Activated CD8-positive, alpha-beta T cell treated with anti-CD3 and anti-CD28 coated beads, Interleukin-2, amount 10 ng/mL, durations not matched to agents 7 days and 5 days (primary cell): ENCODE data around the gene PRKCD. TPM values are rescaled to one million over a fixed set of nuclear protein-coding genes. Genes with fewer than 3 reads are reported as not detected.

ENCODE experiments used
- ATAC-seq: fragments of 150-1000 bp; cut with Tn5 transposase; one replicate; pipeline ENCODE4 v1.10.0; 2021; ENCODE audit warnings: moderate library complexity
- CTCF ChIA-PET: fragments of 350-600 bp; sonication (Branson Sonifier 250); formaldehyde crosslinking; loops from one replicate; lab custom pipeline; 2021; ENCODE audit warnings: antibody characterized with exemption; lab: Charles Lee
- POLR2A ChIA-PET: fragments of 350-600 bp; sonication (Branson Sonifier 250); formaldehyde crosslinking; loops from one replicate; lab custom pipeline; 2021; ENCODE audit warnings: antibody characterized with exemption; lab: Charles Lee
- DNase-seq: peaks from one replicate; pipeline ENCODE4 v3.0.0-alpha.2; 2020
- H3K27ac Mint-ChIP-seq: one replicate; pipeline ENCODE4 v1.8.0; 2021; ENCODE audit warnings: mild to moderate bottlenecking, mixed read lengths
- H3K27me3 Mint-ChIP-seq: one replicate; pipeline ENCODE4 v1.8.0; 2021; ENCODE audit warnings: low read depth, mixed read lengths
- H3K36me3 Mint-ChIP-seq: one replicate; pipeline ENCODE4 v1.8.0; 2021; ENCODE audit warnings: low read depth, mixed read lengths
- H3K4me1 Mint-ChIP-seq: one replicate; pipeline ENCODE4 v1.8.0; 2021; ENCODE audit warnings: low read depth, mixed read lengths
- H3K4me3 Mint-ChIP-seq: one replicate; pipeline ENCODE4 v1.8.0; 2021; ENCODE audit warnings: mild to moderate bottlenecking, mixed read lengths
- H3K9me3 Mint-ChIP-seq: one replicate; pipeline ENCODE4 v1.8.0; 2022; ENCODE audit warnings: mixed read lengths; ENCODE audit not compliant: insufficient read depth
- total RNA-seq, 2 experiments: library from RNA; stranded (reverse); gene quantifications; one replicate each; pipeline ENCODE4 v1.2.3, GENCODE V29; 2021

The PRKCD gene
- total RNA-seq, 2 experiments from 2014 or later = 19.5 to 20.5 TPM

DNA sequence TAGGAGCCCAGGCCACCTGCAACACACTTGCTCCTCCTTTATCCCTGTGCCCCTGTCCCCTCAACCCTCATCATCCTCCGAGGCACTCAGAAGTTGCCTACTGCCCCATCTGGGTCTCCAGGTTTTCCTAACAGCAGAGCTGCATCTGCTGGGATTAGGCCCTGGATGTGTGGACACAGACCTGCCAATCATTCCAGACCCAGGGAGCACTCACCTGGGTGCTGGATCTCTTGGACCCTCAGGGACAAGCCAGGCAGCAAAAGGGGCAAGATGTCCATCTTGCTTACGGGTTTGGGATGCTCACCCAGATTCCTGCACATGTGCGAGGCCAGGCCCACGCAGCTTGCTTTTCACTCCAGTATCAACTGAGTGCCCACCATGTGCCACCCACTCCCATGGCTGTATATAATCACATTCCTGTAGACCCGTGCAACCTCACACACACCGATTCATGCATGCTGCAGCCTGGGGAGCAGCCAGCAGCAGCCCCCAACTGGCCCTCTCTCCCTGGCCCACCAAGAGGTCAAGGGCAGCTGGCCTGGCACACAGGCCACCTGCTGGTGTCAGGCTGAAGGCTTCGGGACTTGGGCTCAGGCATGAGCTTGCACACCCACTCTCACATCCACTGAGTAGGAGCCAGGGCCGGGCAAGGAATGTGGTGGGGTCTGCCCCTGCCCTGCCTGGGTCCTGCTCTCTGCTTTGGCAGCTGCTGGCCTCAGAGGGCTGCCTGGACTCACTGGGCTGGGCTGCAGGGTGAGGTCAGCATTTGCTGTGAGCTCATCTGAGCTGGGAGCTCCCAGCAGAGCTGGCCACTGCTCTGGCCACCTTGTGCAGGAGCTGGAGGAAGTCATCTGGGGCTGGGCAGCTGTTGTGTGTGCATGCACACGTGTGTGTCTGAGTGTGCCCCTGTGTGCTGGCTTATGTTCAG, 14.9 kb downstream of the PRKCD start:
- POLR2A ChIA-PET = no interaction called here
- H3K27me3 Mint-ChIP-seq = no peaks in the 10 kb centered on the region
- DNase-seq (no peak), ATAC-seq (no peak)
- CTCF ChIA-PET = interaction anchor here (0.8 kb wide), 1 partner anchor 62 kb away, joined by 3 read pairs; no protein-coding TSS in a partner anchor
- H3K9me3 Mint-ChIP-seq = no peaks in the 10 kb centered on the region
- H3K36me3 Mint-ChIP-seq = peaks cover 9% of the 10 kb centered on the region
- H3K27ac Mint-ChIP-seq = no peak overlapping the region
- H3K4me1 Mint-ChIP-seq = peaks cover 19% of the 10 kb centered on the region
- H3K4me3 Mint-ChIP-seq = no peak overlapping the region

DNA sequence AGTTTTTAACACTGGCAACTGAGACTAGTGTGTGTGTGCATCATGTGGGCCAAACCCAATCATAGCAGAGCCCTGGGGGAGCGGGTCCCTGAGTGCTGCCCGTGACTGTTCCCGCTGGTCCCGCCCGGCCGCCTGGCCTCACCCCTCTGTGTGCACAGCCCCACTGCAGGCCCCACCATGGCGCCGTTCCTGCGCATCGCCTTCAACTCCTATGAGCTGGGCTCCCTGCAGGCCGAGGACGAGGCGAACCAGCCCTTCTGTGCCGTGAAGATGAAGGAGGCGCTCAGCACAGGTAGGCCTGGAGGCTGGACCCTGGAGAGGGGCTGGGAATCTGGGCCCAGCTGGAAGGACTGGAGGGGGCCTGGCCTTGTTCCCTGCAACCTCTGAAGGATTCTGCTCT, 17.2 kb downstream of the PRKCD start:
- ChIA-PET POLR2A (no interaction called here), CTCF (interaction anchor here (0.9 kb wide), 1 partner anchor 18 kb away, joined by 3 read pairs; no protein-coding TSS in a partner anchor)
- Mint-ChIP-seq H3K9me3 (no peaks in the 10 kb centered on the region), H3K27me3 (no peaks in the 10 kb centered on the region), H3K36me3 (peaks cover 9% of the 10 kb centered on the region), H3K4me3 (no peak overlapping the region), H3K4me1 (peaks cover 2% of the 10 kb centered on the region), H3K27ac (no peak overlapping the region)
- ATAC-seq (no peak), DNase-seq (no peak)

- peaks cover 9% of the 10 kb centered on the region for H3K36me3 Mint-ChIP-seq
- no peak for ATAC-seq
- CTCF ChIA-PET = no interaction called here
These were observed 18.6 kb downstream of the PRKCD start for GRCh38 chr3:53179580-53179979.

DNA sequence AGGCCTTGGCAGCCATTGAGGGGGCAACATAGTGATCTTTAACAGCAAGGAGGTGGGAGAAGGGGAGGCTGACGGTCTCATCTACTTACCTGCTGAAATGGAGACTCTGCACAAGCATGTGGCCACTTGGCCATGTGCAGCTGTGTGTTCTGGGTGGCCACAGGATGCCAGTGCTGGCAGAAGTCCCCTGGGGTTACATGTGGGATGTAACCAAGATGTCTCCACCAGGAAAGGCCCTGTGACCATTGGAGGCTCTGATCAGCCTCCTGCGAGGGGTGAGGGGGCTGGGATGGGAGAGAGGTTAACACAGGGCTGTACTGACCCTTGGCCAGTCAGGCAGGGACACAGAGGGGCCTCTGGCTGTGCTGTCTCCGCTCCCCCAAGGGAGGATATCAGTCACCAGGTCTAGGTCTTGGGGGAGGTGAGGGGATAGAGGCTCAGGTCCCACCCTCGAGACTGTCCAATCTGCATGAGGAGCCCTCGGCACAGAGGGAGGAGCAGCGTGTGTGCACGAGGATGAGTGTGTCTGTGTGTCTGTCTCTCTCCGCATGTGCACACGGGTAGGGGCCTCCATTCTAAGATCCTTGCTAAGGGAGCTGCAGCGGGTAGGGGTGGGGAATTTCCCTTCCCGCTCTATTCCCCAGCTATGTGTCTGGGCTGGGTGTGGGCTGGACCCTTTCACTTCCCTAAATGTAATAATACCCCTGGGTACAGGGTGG, 19.5 kb downstream of the PRKCD start:
- Mint-ChIP-seq H3K27me3 (no peaks in the 10 kb centered on the region), H3K9me3 (no peaks in the 10 kb centered on the region)

More at GRCh38 chr3:53179580-53179979, 18.6 kb downstream of the PRKCD start:
- no peak overlapping the region for H3K4me3 Mint-ChIP-seq
- no peak overlapping the region for H3K27ac Mint-ChIP-seq
- H3K4me1 Mint-ChIP-seq = no peaks in the 10 kb centered on the region
- no peaks in the 10 kb centered on the region for H3K27me3 Mint-ChIP-seq
- no peaks in the 10 kb centered on the region for H3K9me3 Mint-ChIP-seq
- DNase-seq = no peak
- POLR2A ChIA-PET = no interaction called here

DNA sequence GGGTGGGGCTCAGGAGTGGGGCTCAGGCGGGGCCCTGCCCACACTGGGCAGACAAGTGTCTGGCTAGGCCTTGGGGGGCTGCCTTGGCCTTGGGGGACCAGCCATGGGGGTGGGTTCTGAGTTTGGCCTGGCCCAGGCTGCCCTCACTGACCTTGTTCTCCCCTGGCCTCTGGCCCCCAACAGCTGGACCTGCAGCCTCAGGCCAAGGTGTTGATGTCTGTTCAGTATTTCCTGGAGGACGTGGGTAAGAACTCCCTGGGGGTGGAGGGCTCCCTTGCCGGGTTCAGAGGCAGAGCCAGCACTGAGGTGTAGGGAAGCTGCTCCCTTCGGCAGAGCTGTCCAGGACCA, 20.0 kb downstream of the PRKCD start:
- H3K27me3 Mint-ChIP-seq = no peaks in the 10 kb centered on the region
- no peaks in the 10 kb centered on the region for H3K9me3 Mint-ChIP-seq
- no peak overlapping the region for H3K4me3 Mint-ChIP-seq
- POLR2A ChIA-PET = no interaction called here
- no peak overlapping the region for H3K27ac Mint-ChIP-seq
- peaks cover 11% of the 10 kb centered on the region for H3K36me3 Mint-ChIP-seq
- H3K4me1 Mint-ChIP-seq = peaks cover 2% of the 10 kb centered on the region
- CTCF ChIA-PET = no interaction called here
- DNase-seq (no peak), ATAC-seq (no peak)

More for the DNA sequence above, 19.5 kb downstream of the PRKCD start:
- Mint-ChIP-seq H3K4me1 (peaks cover 2% of the 10 kb centered on the region), H3K4me3 (no peak overlapping the region), H3K27ac (no peak overlapping the region), H3K36me3 (peaks cover 11% of the 10 kb centered on the region)
- ATAC-seq (no peak), DNase-seq (no peak)
- ChIA-PET POLR2A (no interaction called here), CTCF (no interaction called here)

GRCh38 chr3:53181528-53181927, 20.5 kb downstream of the PRKCD start:
- H3K9me3 Mint-ChIP-seq = no peaks in the 10 kb centered on the region
- no peaks in the 10 kb centered on the region for H3K27me3 Mint-ChIP-seq
- no peak overlapping the region for H3K27ac Mint-ChIP-seq
- H3K4me1 Mint-ChIP-seq = peaks cover 2% of the 10 kb centered on the region
- peaks cover 11% of the 10 kb centered on the region for H3K36me3 Mint-ChIP-seq
- POLR2A ChIA-PET = no interaction called here
- H3K4me3 Mint-ChIP-seq = no peak overlapping the region
- CTCF ChIA-PET = no interaction called here
- ATAC-seq (no peak), DNase-seq (no peak)

GRCh38 chr3:53182764-53183355, 21.9 kb downstream of the PRKCD start:
- DNase-seq = no peak
- H3K27me3 Mint-ChIP-seq = no peaks in the 10 kb centered on the region
- peaks cover 2% of the 10 kb centered on the region for H3K4me1 Mint-ChIP-seq
- H3K4me3 Mint-ChIP-seq = no peak overlapping the region
- CTCF ChIA-PET = interaction anchor here (1.3 kb wide), 1 partner anchor 13 kb away, joined by 6 read pairs; no protein-coding TSS in a partner anchor
- peaks cover 11% of the 10 kb centered on the region for H3K36me3 Mint-ChIP-seq
- POLR2A ChIA-PET = no interaction called here
- ATAC-seq = no peak
- H3K27ac Mint-ChIP-seq = no peak overlapping the region
- H3K9me3 Mint-ChIP-seq = no peaks in the 10 kb centered on the region

GRCh38 chr3:53183514-53183913, 22.5 kb downstream of the PRKCD start:
- no peak overlapping the region for H3K27ac Mint-ChIP-seq
- peaks cover 2% of the 10 kb centered on the region for H3K4me1 Mint-ChIP-seq
- CTCF ChIA-PET = interaction anchor here (1.3 kb wide), 1 partner anchor 13 kb away, joined by 6 read pairs; no protein-coding TSS in a partner anchor
- no peaks in the 10 kb centered on the region for H3K27me3 Mint-ChIP-seq
- H3K4me3 Mint-ChIP-seq = no peak overlapping the region
- DNase-seq (no peak), ATAC-seq (no peak)
- POLR2A ChIA-PET = no interaction called here
- H3K9me3 Mint-ChIP-seq = no peaks in the 10 kb centered on the region
- peaks cover 11% of the 10 kb centered on the region for H3K36me3 Mint-ChIP-seq

GRCh38 chr3:53184701-53185100, 23.7 kb downstream of the PRKCD start:
- POLR2A ChIA-PET = no interaction called here
- Mint-ChIP-seq H3K36me3 (peaks cover 3% of the 10 kb centered on the region), H3K4me3 (no peak overlapping the region), H3K27me3 (no peaks in the 10 kb centered on the region), H3K27ac (no peak overlapping the region), H3K9me3 (no peaks in the 10 kb centered on the region), H3K4me1 (peaks cover 2% of the 10 kb centered on the region)
- no peak for ATAC-seq
- CTCF ChIA-PET = no interaction called here
- DNase-seq = no peak

- Mint-ChIP-seq H3K4me3 (no peak overlapping the region), H3K36me3 (peaks cover 7% of the 10 kb centered on the region), H3K27ac (no peak overlapping the region), H3K4me1 (peaks cover 2% of the 10 kb centered on the region), H3K9me3 (no peaks in the 10 kb centered on the region), H3K27me3 (no peaks in the 10 kb centered on the region)
- DNase-seq (no peak), ATAC-seq (no peak)
- POLR2A ChIA-PET = no interaction called here
- CTCF ChIA-PET = interaction anchor here (0.6 kb wide), 1 partner anchor 67 kb away, joined by 3 read pairs; no protein-coding TSS in a partner anchor
These were observed 24.9 kb downstream of the PRKCD start for GRCh38 chr3:53185761-53186465.

GRCh38 chr3:53186726-53187125, 25.7 kb downstream of the PRKCD start:
- Mint-ChIP-seq H3K36me3 (peaks cover 7% of the 10 kb centered on the region), H3K27me3 (no peaks in the 10 kb centered on the region), H3K4me3 (no peak overlapping the region), H3K4me1 (peaks cover 2% of the 10 kb centered on the region), H3K9me3 (no peaks in the 10 kb centered on the region), H3K27ac (no peak overlapping the region)
- no peak for DNase-seq
- CTCF ChIA-PET = no interaction called here
- ATAC-seq = no peak
- POLR2A ChIA-PET = no interaction called here
